Neural cell (in vitro differentiated cells): ENCODE measurements around the gene GALT. TPM values are rescaled to one million over a fixed set of nuclear protein-coding genes. Genes with fewer than 3 reads are reported as not detected.

Experiments used
- H2AFZ ChIP-seq: fragments of 200-600, 300-800 bp; sonication (generic), shearing (Covaris generic); 2 replicates; pipeline ENCODE4 v1.6.0; 2014; ENCODE audit warnings: low read depth, mild to moderate bottlenecking, antibody characterized with exemption, low read length, moderate library complexity
- H3F3A ChIP-seq: fragments of 200-600 bp; shearing (Covaris generic); 2 replicates; pipeline ENCODE4 v1.6.1; 2016; ENCODE audit warnings: mild to moderate bottlenecking, moderate library complexity, mixed read lengths, antibody characterized with exemption, low read length; ENCODE audit not compliant: insufficient read depth, poor library complexity, severe bottlenecking
- H3K27ac ChIP-seq: fragments of 200-600, 300-800 bp; sonication (generic), shearing (Covaris generic); 2 replicates; pipeline ENCODE4 v1.5.1; 2014; ENCODE audit warnings: mild to moderate bottlenecking, low read length, moderate library complexity
- H3K27me3 ChIP-seq: fragments of 300-800, 200-600 bp; sonication (generic), shearing (Covaris generic); 2 replicates; pipeline ENCODE4 v1.6.0; 2014; ENCODE audit warnings: mild to moderate bottlenecking, low read depth, low read length, moderate library complexity; ENCODE audit not compliant: insufficient read depth
- H3K36me3 ChIP-seq: fragments of 300-800, 200-600 bp; sonication (generic), shearing (Covaris generic); 2 replicates; pipeline ENCODE4 v1.5.1; 2014; ENCODE audit warnings: mild to moderate bottlenecking, antibody characterized with exemption, low read length, moderate library complexity; ENCODE audit not compliant: insufficient read depth
- H3K4me2 ChIP-seq: fragments of 300-800, 200-600 bp; sonication (generic), shearing (Covaris generic); 2 replicates; pipeline ENCODE4 v1.6.0; 2014; ENCODE audit warnings: mild to moderate bottlenecking, low read length
- H3K4me3 ChIP-seq: fragments of 300-800, 200-600 bp; sonication (generic), shearing (Covaris generic); 2 replicates; pipeline ENCODE4 v1.5.1; 2014; ENCODE audit warnings: mild to moderate bottlenecking, low read length, moderate library complexity
- H3K79me2 ChIP-seq: fragments of 200-600 bp; shearing (Covaris generic); replicated peaks from 2 replicates; pipeline ENCODE4 v1.6.0; 2014; ENCODE audit warnings: mild to moderate bottlenecking, low read length, moderate library complexity; ENCODE audit not compliant: insufficient read depth
- H3K9ac ChIP-seq: fragments of 300-800, 200-600 bp; sonication (generic), shearing (Covaris generic); 2 replicates; pipeline ENCODE4 v1.6.1; 2016; ENCODE audit warnings: mild to moderate bottlenecking, low read length, mixed read lengths
- H3K9me2 ChIP-seq: fragments of 200-600 bp; shearing (Covaris generic); 2 replicates; pipeline ENCODE4 v1.6.1; 2016; ENCODE audit warnings: mild to moderate bottlenecking, low read length, mixed read lengths; ENCODE audit not compliant: insufficient read depth
- H3K9me3 ChIP-seq: fragments of 200-600, 300-800 bp; sonication (generic), shearing (Covaris generic); 2 replicates; pipeline ENCODE4 v1.6.1; 2016; ENCODE audit warnings: mild to moderate bottlenecking, mixed run types, low read length, moderate library complexity, mixed read lengths
- H4K20me1 ChIP-seq: fragments of 200-600 bp; shearing (Covaris generic); 2 replicates; pipeline ENCODE4 v1.6.1; 2016; ENCODE audit warnings: mild to moderate bottlenecking, mixed run types; ENCODE audit not compliant: insufficient read depth
- CTCF ChIP-seq: fragments of 450-650 bp; IDR thresholded peaks from 2 replicates; pipeline ENCODE4 v1.5.1; 2014; ENCODE audit warnings: antibody characterized with exemption, mild to moderate bottlenecking, moderate library complexity; ENCODE audit not compliant: poor library complexity, severe bottlenecking
- EP300 ChIP-seq: fragments of 450-650 bp; conservative IDR thresholded peaks from 2 replicates; pipeline ENCODE4 v1.6.1; 2014; ENCODE audit warnings: antibody characterized with exemption, mild to moderate bottlenecking, moderate library complexity; ENCODE audit not compliant: poor library complexity, severe bottlenecking
- EZH2 ChIP-seq: fragments of 200-600, 300-800 bp; shearing (Covaris generic), sonication (generic); IDR thresholded peaks from 2 replicates; pipeline ENCODE4 v1.6.1; 2014; ENCODE audit warnings: antibody characterized with exemption, low read length, borderline replicate concordance, mild to moderate bottlenecking; ENCODE audit not compliant: insufficient read depth, poor library complexity, severe bottlenecking
- MXI1 ChIP-seq: fragments of 450-650 bp; conservative IDR thresholded peaks from 2 replicates; pipeline ENCODE4 v1.6.1; 2014; ENCODE audit warnings: antibody characterized with exemption, mild to moderate bottlenecking; ENCODE audit not compliant: poor library complexity, severe bottlenecking
- POLR2AphosphoS5 ChIP-seq: IDR thresholded peaks from 2 replicates; pipeline ENCODE4 v1.6.1; 2012
- RAD21 ChIP-seq: fragments of 450-650 bp; conservative IDR thresholded peaks from 2 replicates; pipeline ENCODE4 v1.6.1; 2014; ENCODE audit warnings: antibody characterized with exemption, mild to moderate bottlenecking, moderate library complexity
- REST ChIP-seq: IDR thresholded peaks from 2 replicates; pipeline ENCODE4 v1.6.1; 2012; ENCODE audit warnings: borderline replicate concordance
- SMC3 ChIP-seq: fragments of 450-650 bp; conservative IDR thresholded peaks from 2 replicates; pipeline ENCODE4 v1.6.1; 2014; ENCODE audit warnings: antibody characterized with exemption, mild to moderate bottlenecking, moderate library complexity; ENCODE audit not compliant: poor library complexity
- TAF1 ChIP-seq: IDR thresholded peaks from 2 replicates; pipeline ENCODE4 v1.6.1; 2012; ENCODE audit warnings: low read depth
- polyA plus RNA-seq: library from polyadenylated mRNA; depleted of rRNA; stranded (reverse); fragments of >200 nt; gene quantifications from 2 replicates; pipeline ENCODE4 v1.2.3, GENCODE V29; 2014

GALT gene
- polyA plus RNA-seq, 1 donor from 2014 or later: 116 TPM

GRCh38 chr9:34627716-34628655 lies 18.5 kb upstream of the GALT start (continued):
- TF ChIP-seq REST (no peak), RAD21 (no peak)

- H3K4me2 ChIP-seq: no peak within 1 kb of the TSS
- H3K9me2 ChIP-seq: no peaks in the 10 kb centered on the region
- H3K9ac ChIP-seq: peak within 1 kb of the TSS; percentile 49
- peak within 1 kb of the TSS; percentile 62 for H3K4me3 ChIP-seq
- H3K36me3 ChIP-seq: no peaks in the 10 kb centered on the region
- no peaks in the 10 kb centered on the region for H4K20me1 ChIP-seq
- no peaks in the 10 kb centered on the region for H3F3A ChIP-seq
- peaks cover 25% of the 10 kb centered on the region for H3K27me3 ChIP-seq
- no peak within 1 kb of the TSS for H3K27ac ChIP-seq
- no peaks in the 10 kb centered on the region for H3K79me2 ChIP-seq
- H2AFZ ChIP-seq: no peak within 1 kb of the TSS
- H3K9me3 ChIP-seq: no peaks in the 10 kb centered on the region
- TF ChIP-seq CTCF: no peak
- TF ChIP-seq MXI1: no peak
- TF ChIP-seq SMC3: no peak
- TF ChIP-seq POLR2AphosphoS5: no peak
- no peak for TF ChIP-seq EP300
- no peak for TF ChIP-seq REST
- no peak for TF ChIP-seq EZH2
- TF ChIP-seq TAF1: no peak
- TF ChIP-seq RAD21: no peak
Measured at GRCh38 chr9:34628656-34629490, 17.6 kb upstream of the GALT start, which contains the start of gene ARID3C. Gene ARID3C (minus strand): TSS chr9:34629066. CDS start chr9:34628014, 1,052 bp downstream.
